ENCODE results near the gene DHRSX. TPM values are rescaled to one million over a fixed set of nuclear protein-coding genes. Genes with fewer than 3 reads are reported as not detected.

DHRSX gene
- total and polyA plus RNA-seq, 9 of the 15 experiments (the other 6 are each of a cell fraction or from before 2014, with no cell fraction given): 0.59 to 11.0 (median 6.2) TPM

DNA sequence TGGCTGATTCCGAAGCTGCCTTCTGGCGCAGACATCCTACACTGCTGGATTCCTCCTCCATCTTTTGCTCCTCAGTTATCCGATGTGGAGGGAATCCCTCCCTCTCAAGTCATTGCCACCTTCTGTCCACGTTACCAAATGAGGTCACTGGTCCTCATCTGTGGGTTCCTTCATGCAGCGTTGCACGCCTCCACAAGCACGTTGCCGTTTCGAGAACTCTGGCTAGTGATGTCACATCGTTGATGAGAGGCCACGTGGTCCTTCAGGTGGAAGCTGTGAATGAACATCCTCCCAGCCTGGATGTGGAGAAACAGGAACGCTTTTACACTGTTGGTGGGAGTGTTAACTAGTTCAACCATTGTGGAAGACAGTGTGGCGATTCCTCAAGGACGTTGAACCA, 323.2 kb downstream of the DHRSX start (continued):
- TF ChIP-seq DMBX1 (CRISPR knock-in tag; IDR thresholded peaks at IDR 0.05; ENCODE audit: borderline replicate concordance): no peak
- TF ChIP-seq SETDB1 (IDR thresholded peaks at IDR 0.05; ENCODE audit: low read length): no peak
- no peak for TF ChIP-seq ARID1B (IDR thresholded peaks at IDR 0.05)
- no peak for TF ChIP-seq SREBF2 (CRISPR knock-in tag; IDR thresholded peaks at IDR 0.05)

DNA sequence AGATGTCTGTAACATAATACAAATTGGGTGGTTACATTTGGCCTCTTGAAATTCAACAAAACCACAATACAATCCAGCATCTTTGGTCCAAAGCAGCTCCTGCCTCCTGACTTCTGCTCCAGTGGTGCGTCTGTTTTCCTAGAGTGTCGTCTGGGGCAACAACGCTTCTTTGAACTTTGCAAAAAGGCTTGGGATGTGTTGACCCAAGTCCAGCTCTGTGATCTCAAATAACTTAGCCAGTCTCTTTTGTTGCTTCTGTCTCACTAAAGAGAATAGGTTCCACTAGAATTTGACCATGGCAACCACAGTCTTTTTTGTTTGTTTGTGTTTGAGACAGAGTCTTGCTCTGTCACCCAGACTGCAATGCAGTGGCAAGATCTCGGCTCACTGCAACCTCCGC, 324.0 kb downstream of the DHRSX start:
- ChIA-PET CTCF (ENCODE audit: low intra/inter-chr PET ratio) (no interaction called here), POLR2A (no interaction called here)
- ATAC-seq (no peak), FAIRE-seq (no peak), DNase-seq (ENCODE audit: extremely low read depth in 1 of 4, low spot score in 3 of 4) (no peak)
- no peaks in the 10 kb centered on the region; a peak in 1 of 5 replicates for H3K4me1 ChIP-seq (replicated peaks in 1 of 2; ENCODE audit: control insufficient read depth in 2 of 2, insufficient read depth in 2 of 2, low read length in 2 of 2)
- no peaks in the 10 kb centered on the region; the same call in 1 of the 2 replicates for H3K9me3 ChIP-seq (replicated peaks; ENCODE audit: control insufficient read depth, insufficient read depth, low read depth, low read length)
- TF ChIP-seq ZKSCAN1 (IDR thresholded peaks at IDR 0.05; ENCODE audit: low read depth, low read length) (no peak), PTBP1 (IDR thresholded peaks at IDR 0.05; ENCODE audit: low read depth, low read length) (no peak), ATF1 (CRISPR knock-in tag; IDR thresholded peaks at IDR 0.05) (no peak), ATF1 (tag; IDR thresholded peaks at IDR 0.05) (no peak), IRF1 (CRISPR knock-in tag; IDR thresholded peaks at IDR 0.05; ENCODE audit: borderline replicate concordance) (no peak), NBN (IDR thresholded peaks at IDR 0.05; ENCODE audit: low read depth) (no peak), HNRNPLL (IDR thresholded peaks at IDR 0.05; ENCODE audit: low read depth, low read length, poor library complexity, severe bottlenecking) (no peak), PTTG1 (tag; IDR thresholded peaks at IDR 0.05; ENCODE audit: low read depth) (no peak), PHTF2 (CRISPR knock-in tag; IDR thresholded peaks at IDR 0.05) (no peak), MYBL2 (IDR thresholded peaks at IDR 0.05; ENCODE audit: low read depth) (no peak), MYBL2 (CRISPR knock-in tag; IDR thresholded peaks at IDR 0.05; ENCODE audit: borderline replicate concordance) (no peak)
- TF ChIP-seq, protein P1, sequence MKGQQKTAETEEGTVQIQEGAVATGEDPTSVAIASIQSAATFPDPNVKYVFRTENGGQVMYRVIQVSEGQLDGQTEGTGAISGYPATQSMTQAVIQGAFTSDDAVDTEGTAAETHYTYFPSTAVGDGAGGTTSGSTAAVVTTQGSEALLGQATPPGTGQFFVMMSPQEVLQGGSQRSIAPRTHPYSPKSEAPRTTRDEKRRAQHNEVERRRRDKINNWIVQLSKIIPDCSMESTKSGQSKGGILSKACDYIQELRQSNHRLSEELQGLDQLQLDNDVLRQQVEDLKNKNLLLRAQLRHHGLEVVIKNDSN (CRISPR knock-in tag; IDR thresholded peaks at IDR 0.05): no peak
- TF ChIP-seq, protein P2, sequence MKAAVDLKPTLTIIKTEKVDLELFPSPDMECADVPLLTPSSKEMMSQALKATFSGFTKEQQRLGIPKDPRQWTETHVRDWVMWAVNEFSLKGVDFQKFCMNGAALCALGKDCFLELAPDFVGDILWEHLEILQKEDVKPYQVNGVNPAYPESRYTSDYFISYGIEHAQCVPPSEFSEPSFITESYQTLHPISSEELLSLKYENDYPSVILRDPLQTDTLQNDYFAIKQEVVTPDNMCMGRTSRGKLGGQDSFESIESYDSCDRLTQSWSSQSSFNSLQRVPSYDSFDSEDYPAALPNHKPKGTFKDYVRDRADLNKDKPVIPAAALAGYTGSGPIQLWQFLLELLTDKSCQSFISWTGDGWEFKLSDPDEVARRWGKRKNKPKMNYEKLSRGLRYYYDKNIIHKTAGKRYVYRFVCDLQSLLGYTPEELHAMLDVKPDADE (conservative IDR thresholded peaks at IDR 0.05; ENCODE audit: control insufficient read depth, low read depth, low read length): no peak
- no peaks in the 10 kb centered on the region for H3K79me2 ChIP-seq (ENCODE audit: control insufficient read depth, insufficient read depth, low read length)
- no peak overlapping the region for H3K9ac ChIP-seq (ENCODE audit: insufficient read depth in 1 of 2, low read depth in 2 of 2, low read length in 2 of 2)
- H3K9me1 ChIP-seq (ENCODE audit: control insufficient read depth, insufficient read depth, low read length): no peaks in the 10 kb centered on the region
- no peaks in the 10 kb centered on the region for H3K36me3 ChIP-seq (ENCODE audit: control insufficient read depth, insufficient read depth, low read length)
- no peaks in the 10 kb centered on the region for H4K20me1 ChIP-seq (replicated peaks; ENCODE audit: control insufficient read depth, insufficient read depth, low read length)
- in situ Hi-C loops (cut with MboI) (no loop called here), intact Hi-C loops (cut with micrococcal nuclease) (no loop called here)
- H3K27ac ChIP-seq (ENCODE audit: extremely low read depth, low read depth, low read length): no peak overlapping the region
- H2AFZ ChIP-seq (ENCODE audit: low read depth, low read length): no peak overlapping the region
- BruUV-seq (replicated peaks): no TSS peak
- H3K4me3 ChIP-seq: no peak overlapping the region
- 31% methylated on average over 4 of the region's 5 CpGs for WGBS (ENCODE audit: insufficient coverage, low coverage, missing lambda C conversion rate)
- H3K27me3 ChIP-seq (ENCODE audit: control insufficient read depth in 2 of 2, insufficient read depth in 2 of 2, low read length in 2 of 2): peaks cover 0 to 10% of the 10 kb centered on the region in 2 experiments; a peak in 2 of 5 replicates
- H3K4me2 ChIP-seq (ENCODE audit: insufficient read depth, low read length): no peak overlapping the region
